UCSD-AML1 (cell line): Measurements from ENCODE around the gene PPP4R3B.

Experiments
- DNase-seq: peaks from one replicate; lab custom pipeline; 2025; ENCODE audit not compliant: unreplicated experiment; lab: John Stamatoyannopoulos, UW

Gene PPP4R3B

DNA sequence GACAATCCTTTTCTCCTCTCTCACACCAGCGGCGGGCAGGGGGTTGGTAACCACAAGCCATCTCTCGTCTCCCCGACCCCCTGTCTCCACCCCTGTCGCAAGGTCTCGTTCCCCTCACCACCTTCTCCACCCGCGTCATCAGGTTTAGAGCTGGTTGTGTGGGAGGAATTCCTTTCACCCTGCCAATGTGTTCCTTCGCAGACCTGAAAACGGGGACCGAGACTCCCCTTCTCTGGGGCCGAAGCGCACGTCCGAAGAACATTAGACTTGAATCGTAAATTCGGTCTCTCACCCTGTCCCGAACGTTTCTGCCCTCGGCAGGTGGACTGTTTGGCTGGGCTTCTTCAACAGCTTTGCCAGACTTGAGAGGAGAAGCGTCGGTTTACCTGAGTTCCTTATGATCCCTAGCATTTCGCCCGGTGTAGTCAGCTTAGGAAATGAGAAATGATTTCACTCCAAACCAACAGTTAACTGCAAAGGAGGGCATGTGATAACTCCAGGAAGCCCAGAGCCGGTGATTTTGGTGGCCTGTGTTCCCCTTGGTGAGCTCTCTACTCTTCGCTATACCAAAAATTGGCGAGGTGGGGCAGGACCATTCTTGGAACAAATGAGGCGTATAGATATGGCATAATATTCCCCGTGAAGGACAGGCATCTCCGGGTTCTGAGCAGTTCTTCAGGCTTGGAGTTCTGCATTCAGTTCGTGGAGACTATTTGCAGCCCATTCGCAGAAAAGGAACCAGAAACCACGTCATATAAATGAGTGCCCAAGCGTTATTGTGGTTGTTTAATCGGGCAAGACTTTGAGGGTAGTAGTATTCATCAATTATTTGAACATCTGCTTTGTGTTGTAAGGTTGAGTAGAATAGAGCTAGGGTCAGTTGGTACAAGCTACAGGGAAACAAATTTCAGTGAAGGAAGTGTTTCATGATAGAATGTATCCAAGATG, 97.2 kb downstream of the PPP4R3B start:
- peak; percentile 53 for DNase-seq

DNA sequence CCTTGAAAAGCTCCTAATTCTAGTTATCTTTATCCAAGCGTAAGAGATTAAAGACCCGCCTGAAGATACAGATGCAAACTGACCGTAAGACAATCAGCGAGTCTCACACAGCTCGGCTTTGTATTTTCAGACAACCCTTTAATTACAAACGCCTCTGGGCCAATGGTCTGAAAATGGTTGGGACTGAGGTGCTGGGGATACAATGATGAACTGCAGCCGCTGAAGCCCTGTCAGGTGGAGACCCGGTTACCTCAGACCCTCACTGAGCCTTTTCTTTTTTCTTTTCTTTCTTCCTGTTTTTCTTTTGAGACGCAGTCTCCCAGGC, 98.6 kb downstream of the PPP4R3B start:
- DNase-seq: no peak

DNA sequence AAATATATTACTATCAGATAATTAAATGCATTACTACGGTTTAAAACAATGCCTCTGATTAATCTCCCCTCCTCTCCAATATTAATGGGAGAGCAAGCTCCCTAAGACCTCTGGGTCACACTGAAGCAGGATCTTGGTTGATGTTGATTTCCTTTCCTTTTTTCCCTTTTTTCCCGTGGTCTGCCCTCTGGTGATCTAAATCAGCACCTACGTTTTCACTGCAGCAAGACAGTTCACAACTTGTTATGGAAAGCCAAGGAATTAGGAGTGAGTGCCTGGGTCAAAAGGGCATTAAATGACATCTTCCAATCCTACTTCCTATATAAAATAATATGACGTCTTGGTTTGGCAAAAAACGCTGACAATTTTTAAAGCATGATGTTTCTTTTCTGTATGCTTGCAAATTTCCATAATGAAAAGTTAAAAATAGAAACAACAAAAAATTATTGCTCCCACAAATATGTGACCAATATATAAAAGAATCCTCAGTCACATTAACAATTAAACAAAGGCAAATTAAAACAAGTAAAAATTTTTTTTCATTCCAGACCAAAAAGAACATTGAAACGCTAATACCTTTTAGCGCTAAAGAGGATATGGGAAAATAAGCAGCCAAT, 105.8 kb downstream of the PPP4R3B start:
- DNase-seq: no peak

DNA sequence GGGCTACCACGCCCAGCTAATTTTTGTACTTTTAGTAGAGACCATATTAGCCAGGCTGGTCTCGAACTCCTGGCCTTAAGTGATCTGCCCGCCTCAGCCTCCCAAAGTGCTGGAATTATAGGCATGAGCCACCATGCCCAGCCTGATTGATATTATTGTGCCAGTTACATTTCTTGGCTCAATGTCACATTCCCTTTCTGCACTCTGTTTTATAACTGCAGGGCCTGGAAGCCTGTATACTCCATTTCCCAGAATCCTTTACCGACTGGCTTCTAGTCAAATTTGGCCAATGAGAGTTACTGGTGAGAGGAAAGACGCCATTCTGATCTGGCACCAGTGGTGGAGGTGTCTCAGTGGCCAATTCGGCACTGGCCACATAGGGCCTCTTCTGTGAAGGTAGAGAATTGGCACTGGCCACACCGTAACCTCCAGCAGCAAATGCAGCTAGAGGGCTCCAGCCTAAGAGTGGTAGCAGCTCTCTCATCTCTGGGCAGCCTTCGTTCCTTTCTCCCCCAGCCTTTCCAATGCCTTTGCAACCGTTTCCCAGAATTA, 114.8 kb downstream of the PPP4R3B start:
- DNase-seq: no peak

DNA sequence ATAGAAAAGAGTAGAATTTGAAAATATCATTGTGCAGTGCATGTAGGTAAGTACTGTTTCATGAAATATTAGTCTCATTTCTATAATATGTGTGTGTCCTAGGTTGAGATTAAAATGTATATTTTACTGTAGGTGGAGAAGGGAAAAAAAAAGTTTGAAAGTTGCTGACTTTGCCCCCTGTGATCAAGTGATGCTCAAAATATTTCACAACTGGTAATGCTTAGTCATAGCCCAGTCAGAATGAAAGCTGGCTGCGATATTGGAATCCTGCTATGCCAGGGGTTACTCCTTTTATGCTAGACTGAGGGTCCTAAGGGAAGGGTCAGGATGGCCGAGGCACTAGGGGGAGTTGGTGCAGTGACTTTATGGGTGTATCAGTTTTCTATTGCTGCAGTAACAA, 117.4 kb downstream of the PPP4R3B start:
- no peak for DNase-seq

DNA sequence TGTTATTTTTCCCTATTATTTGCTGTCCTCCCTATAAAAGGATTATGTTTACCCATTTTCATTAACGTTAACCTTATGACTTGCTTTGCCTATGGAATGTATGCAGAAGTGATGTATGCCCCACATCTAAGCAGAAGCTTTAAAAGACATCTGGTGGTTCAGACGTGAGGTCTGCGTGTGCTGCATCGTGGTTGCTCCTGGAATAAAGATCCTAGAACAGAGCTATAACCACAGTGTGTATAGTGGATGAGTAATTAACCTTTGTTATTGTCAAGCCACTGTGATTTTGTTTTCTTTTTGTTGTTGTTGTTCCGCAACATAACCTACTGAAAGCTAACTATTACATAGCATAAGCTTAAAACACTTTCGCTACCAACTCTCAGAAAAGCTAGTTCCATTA, 118.8 kb downstream of the PPP4R3B start:
- no peak for DNase-seq
